Mesenchymal stem cell (in vitro differentiated cells and primary cell): ENCODE results near the gene SAXO2.
"Not testable (repeated sequence)": the region's sequence is repeated elsewhere in the genome, so short reads cannot be mapped to it uniquely, and the experiment has no call there.

Source experiments
- DNase-seq: peaks from one replicate; pipeline ENCODE4 v3.0.0-alpha.2; 2013
- H2AFZ ChIP-seq: one replicate; pipeline ENCODE4 v1.6.1; 2013; ENCODE audit warnings: low read depth, mild to moderate bottlenecking, control low read depth, inconsistent platforms, low read length, moderate library complexity
- H2AK5ac ChIP-seq: 2 replicates; pipeline ENCODE4 v1.6.1; 2013; ENCODE audit warnings: low read length, moderate library complexity, mild to moderate bottlenecking, inconsistent platforms; ENCODE audit not compliant: severe bottlenecking
- H2BK120ac ChIP-seq: one replicate; pipeline ENCODE4 v1.6.1; 2013; ENCODE audit warnings: low read depth, mild to moderate bottlenecking, inconsistent platforms, low read length, moderate library complexity
- H2BK12ac ChIP-seq, 2 experiments: one replicate each; pipeline ENCODE4 v1.6.1; 2013; ENCODE audit warnings: inconsistent platforms in 2 of 2, low read length in 2 of 2, mild to moderate bottlenecking in 2 of 2, moderate library complexity in 2 of 2, control low read depth in 1 of 2
- H2BK15ac ChIP-seq: one replicate; pipeline ENCODE4 v1.6.1; 2013; ENCODE audit warnings: mild to moderate bottlenecking, low read depth, inconsistent platforms; ENCODE audit not compliant: poor library complexity, severe bottlenecking
- H2BK5ac ChIP-seq: 2 replicates; pipeline ENCODE4 v1.6.1; 2013; ENCODE audit warnings: low read depth, mild to moderate bottlenecking, low read length, control low read depth, inconsistent platforms; ENCODE audit not compliant: poor library complexity, severe bottlenecking
- H3K14ac ChIP-seq, 2 experiments: one replicate each; pipeline ENCODE4 v1.6.1; 2013; ENCODE audit warnings: inconsistent platforms in 2 of 2, low read length in 2 of 2, control low read depth in 1 of 2, mild to moderate bottlenecking in 1 of 2, moderate library complexity in 1 of 2
- H3K18ac ChIP-seq, 2 experiments: one replicate each; pipeline ENCODE4 v1.6.1; 2013; ENCODE audit warnings: inconsistent platforms in 2 of 2, low read length in 2 of 2, control low read depth in 1 of 2, low read depth in 1 of 2, mild to moderate bottlenecking in 1 of 2
- H3K23ac ChIP-seq, 2 experiments: one replicate each; pipeline ENCODE4 v1.6.1; 2013; ENCODE audit warnings: inconsistent platforms in 2 of 2, low read length in 2 of 2, mild to moderate bottlenecking in 2 of 2, moderate library complexity in 2 of 2, control low read depth in 1 of 2
- H3K27ac ChIP-seq: 2 replicates; pipeline ENCODE4 v1.5.1; 2013; ENCODE audit warnings: mild to moderate bottlenecking, moderate library complexity, low read length, control low read depth, inconsistent platforms; ENCODE audit not compliant: poor library complexity, severe bottlenecking
- H3K27me3 ChIP-seq, 2 experiments: 2 replicates each; pipeline versions ENCODE4 v1.6.1 to v1.7.0; 2013; ENCODE audit warnings: low read length in 2 of 2, mild to moderate bottlenecking in 2 of 2, moderate library complexity in 2 of 2, control low read depth in 1 of 2, inconsistent platforms in 1 of 2; ENCODE audit not compliant: control insufficient read depth in 1 of 2, insufficient read depth in 1 of 2
- H3K36me3 ChIP-seq, 2 experiments: 2 replicates each; pipeline versions ENCODE4 v1.6.1 to v1.7.0; 2013; ENCODE audit warnings: low read length in 2 of 2, control low read depth in 1 of 2, inconsistent platforms in 1 of 2, low read depth in 1 of 2, mild to moderate bottlenecking in 1 of 2; ENCODE audit not compliant: insufficient read depth in 2 of 2, control insufficient read depth in 1 of 2
- H3K4ac ChIP-seq, 2 experiments: one replicate each; pipeline ENCODE4 v1.6.1; 2013; ENCODE audit warnings: inconsistent platforms in 2 of 2, low read length in 2 of 2, mild to moderate bottlenecking in 2 of 2, moderate library complexity in 2 of 2, control low read depth in 1 of 2, low read depth in 1 of 2
- H3K4me1 ChIP-seq: 2 replicates; pipeline ENCODE4 v1.6.1; 2013; ENCODE audit warnings: low read depth, low read length, control low read depth; ENCODE audit not compliant: control insufficient read depth, insufficient read depth
- H3K4me2 ChIP-seq: 2 replicates; pipeline ENCODE4 v1.6.1; 2013; ENCODE audit warnings: low read length, mild to moderate bottlenecking, inconsistent platforms; ENCODE audit not compliant: poor library complexity, severe bottlenecking
- H3K4me3 ChIP-seq, 2 experiments: 2 replicates each; pipeline versions ENCODE4 v1.5.1 to v1.7.0; 2013; ENCODE audit warnings: low read length in 2 of 2, mild to moderate bottlenecking in 2 of 2, control low read depth in 1 of 2, low read depth in 1 of 2; ENCODE audit not compliant: insufficient read depth in 1 of 2
- H3K79me1 ChIP-seq: replicated peaks from 2 replicates; pipeline ENCODE4 v1.6.1; 2013; ENCODE audit warnings: mild to moderate bottlenecking, control low read depth, low read length, inconsistent platforms; ENCODE audit not compliant: poor library complexity, severe bottlenecking
- H3K9ac ChIP-seq: 2 replicates; pipeline ENCODE4 v1.7.0; 2013; ENCODE audit warnings: mild to moderate bottlenecking, low read length, moderate library complexity
- H3K9me3 ChIP-seq: 2 replicates; pipeline ENCODE4 v1.7.0; 2013; ENCODE audit warnings: mild to moderate bottlenecking, low read length; ENCODE audit not compliant: control insufficient read depth
- H4K8ac ChIP-seq: one replicate; pipeline ENCODE4 v1.6.1; 2013; ENCODE audit warnings: inconsistent platforms, mild to moderate bottlenecking, low read length, moderate library complexity
- H4K91ac ChIP-seq: one replicate; pipeline ENCODE4 v1.6.1; 2013; ENCODE audit warnings: mild to moderate bottlenecking, low read length, inconsistent platforms
- WGBS: methylation state at CpG from one replicate; pipeline ENCODE4 v1.1.7; 2013; ENCODE audit warnings: mixed read lengths; 5-methylcytosine and 5-hydroxymethylcytosine counted together

Gene SAXO2

GRCh38 chr15:82324831-82325230, 62.2 kb downstream of the SAXO2 start:
- not testable (repeated sequence) for H3K27me3 ChIP-seq, H3K36me3 ChIP-seq, H4K91ac ChIP-seq, H2AK5ac ChIP-seq, H3K14ac ChIP-seq, H2AFZ ChIP-seq, H3K18ac ChIP-seq, H3K9me3 ChIP-seq, H2BK5ac ChIP-seq, H2BK120ac ChIP-seq, H3K79me1 ChIP-seq, H2BK15ac ChIP-seq, H3K4me3 ChIP-seq, H4K8ac ChIP-seq, H3K4ac ChIP-seq, H3K4me2 ChIP-seq, H3K4me1 ChIP-seq, H3K27ac ChIP-seq, DNase-seq, H3K9ac ChIP-seq, H2BK12ac ChIP-seq, H3K23ac ChIP-seq
- 84% methylated on average over 3 of the region's 6 CpGs for WGBS

- H2BK15ac ChIP-seq, DNase-seq, H3K27ac ChIP-seq, H4K8ac ChIP-seq, H2AFZ ChIP-seq, H3K36me3 ChIP-seq, H3K4ac ChIP-seq, H3K27me3 ChIP-seq, H3K4me2 ChIP-seq, H4K91ac ChIP-seq, H3K4me1 ChIP-seq, H3K79me1 ChIP-seq, H3K14ac ChIP-seq, H2AK5ac ChIP-seq, H3K4me3 ChIP-seq, H2BK12ac ChIP-seq, H3K18ac ChIP-seq, H2BK120ac ChIP-seq, H3K9me3 ChIP-seq, H2BK5ac ChIP-seq, H3K23ac ChIP-seq, H3K9ac ChIP-seq: not testable (repeated sequence)
- WGBS = 96% methylated on average over 5 of the region's 10 CpGs
Observed at GRCh38 chr15:82325646-82326045, 63.0 kb downstream of the SAXO2 start.

GRCh38 chr15:82326896-82327295, 64.3 kb downstream of the SAXO2 start:
- not testable (repeated sequence) for DNase-seq, H3K4me3 ChIP-seq, H3K9me3 ChIP-seq, H2BK15ac ChIP-seq, H3K27ac ChIP-seq, H3K27me3 ChIP-seq, H3K18ac ChIP-seq, H3K4me2 ChIP-seq, H3K36me3 ChIP-seq, H2BK12ac ChIP-seq, H3K79me1 ChIP-seq, H4K91ac ChIP-seq, H3K9ac ChIP-seq, H2BK120ac ChIP-seq, H3K4me1 ChIP-seq, H4K8ac ChIP-seq, H2AK5ac ChIP-seq, H2AFZ ChIP-seq, H3K23ac ChIP-seq, H3K4ac ChIP-seq, H3K14ac ChIP-seq, H2BK5ac ChIP-seq
- WGBS = 87% methylated on average over 16 of the region's 23 CpGs

GRCh38 chr15:82327372-82327771, 64.8 kb downstream of the SAXO2 start:
- not testable (repeated sequence) for H3K27me3 ChIP-seq, H2BK5ac ChIP-seq, H4K91ac ChIP-seq, H3K4me3 ChIP-seq, H3K36me3 ChIP-seq, H2BK15ac ChIP-seq, H4K8ac ChIP-seq, H3K23ac ChIP-seq, H2AFZ ChIP-seq, H3K4me1 ChIP-seq, H3K79me1 ChIP-seq, H3K18ac ChIP-seq, H3K14ac ChIP-seq, H3K9ac ChIP-seq, DNase-seq, H3K4me2 ChIP-seq, H2AK5ac ChIP-seq, H2BK120ac ChIP-seq, H2BK12ac ChIP-seq, H3K27ac ChIP-seq, H3K9me3 ChIP-seq, H3K4ac ChIP-seq
- 80% methylated on average over 2 of the region's 10 CpGs for WGBS
